ENCODE results near the gene ACKR3. TPM values are rescaled to one million over a fixed set of nuclear protein-coding genes. Genes with fewer than 3 reads are reported as not detected.

ACKR3 gene
- total and polyA plus RNA-seq, 10 of the 15 experiments (the other 5 are each of a cell fraction or from before 2014, with no cell fraction given), result 3.0 to 154 (median 6.4) TPM

DNA sequence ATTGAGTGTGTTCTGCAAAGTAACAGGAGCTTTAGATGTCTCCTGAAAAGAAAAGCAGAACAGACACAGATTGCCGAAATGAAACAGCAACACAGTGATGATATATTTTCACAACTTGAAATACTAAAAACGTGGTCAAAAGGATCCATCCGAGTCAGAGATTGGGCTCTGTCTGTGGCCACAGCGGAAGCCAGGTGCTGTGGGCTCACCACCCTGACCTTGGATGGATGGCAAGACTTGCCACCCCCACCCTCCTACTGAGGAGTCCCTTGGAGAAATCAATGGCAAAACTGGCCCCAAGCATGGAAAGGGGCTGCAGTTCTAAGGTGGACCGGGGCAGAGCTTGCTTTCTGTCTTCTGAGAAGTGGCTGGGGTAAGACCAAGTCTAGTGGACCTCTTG is 31.4 kb upstream of the ACKR3 start (continued):
- TF ChIP-seq CBFB (IDR thresholded peaks at IDR 0.05; ENCODE audit: low read depth), result no peak
- no peak for TF ChIP-seq ESRRA (IDR thresholded peaks at IDR 0.05; ENCODE audit: low read length)
- 0 out of 2 replicates have a peak, but pooled peaks have one; percentile 13 for TF ChIP-seq SMARCA5 (IDR thresholded peaks at IDR 0.05)
- TF ChIP-seq NFXL1 (IDR thresholded peaks at IDR 0.05; ENCODE audit: borderline replicate concordance), result no peak
- no peak for TF ChIP-seq TCF7 (IDR thresholded peaks at IDR 0.05; ENCODE audit: borderline replicate concordance)
- TF ChIP-seq, protein P1, sequence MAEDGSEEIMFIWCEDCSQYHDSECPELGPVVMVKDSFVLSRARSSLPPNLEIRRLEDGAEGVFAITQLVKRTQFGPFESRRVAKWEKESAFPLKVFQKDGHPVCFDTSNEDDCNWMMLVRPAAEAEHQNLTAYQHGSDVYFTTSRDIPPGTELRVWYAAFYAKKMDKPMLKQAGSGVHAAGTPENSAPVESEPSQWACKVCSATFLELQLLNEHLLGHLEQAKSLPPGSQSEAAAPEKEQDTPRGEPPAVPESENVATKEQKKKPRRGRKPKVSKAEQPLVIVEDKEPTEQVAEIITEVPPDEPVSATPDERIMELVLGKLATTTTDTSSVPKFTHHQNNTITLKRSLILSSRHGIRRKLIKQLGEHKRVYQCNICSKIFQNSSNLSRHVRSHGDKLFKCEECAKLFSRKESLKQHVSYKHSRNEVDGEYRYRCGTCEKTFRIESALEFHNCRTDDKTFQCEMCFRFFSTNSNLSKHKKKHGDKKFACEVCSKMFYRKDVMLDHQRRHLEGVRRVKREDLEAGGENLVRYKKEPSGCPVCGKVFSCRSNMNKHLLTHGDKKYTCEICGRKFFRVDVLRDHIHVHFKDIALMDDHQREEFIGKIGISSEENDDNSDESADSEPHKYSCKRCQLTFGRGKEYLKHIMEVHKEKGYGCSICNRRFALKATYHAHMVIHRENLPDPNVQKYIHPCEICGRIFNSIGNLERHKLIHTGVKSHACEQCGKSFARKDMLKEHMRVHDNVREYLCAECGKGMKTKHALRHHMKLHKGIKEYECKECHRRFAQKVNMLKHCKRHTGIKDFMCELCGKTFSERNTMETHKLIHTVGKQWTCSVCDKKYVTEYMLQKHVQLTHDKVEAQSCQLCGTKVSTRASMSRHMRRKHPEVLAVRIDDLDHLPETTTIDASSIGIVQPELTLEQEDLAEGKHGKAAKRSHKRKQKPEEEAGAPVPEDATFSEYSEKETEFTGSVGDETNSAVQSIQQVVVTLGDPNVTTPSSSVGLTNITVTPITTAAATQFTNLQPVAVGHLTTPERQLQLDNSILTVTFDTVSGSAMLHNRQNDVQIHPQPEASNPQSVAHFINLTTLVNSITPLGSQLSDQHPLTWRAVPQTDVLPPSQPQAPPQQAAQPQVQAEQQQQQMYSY (CRISPR knock-in tag; IDR thresholded peaks at IDR 0.05), result no peak
- TF ChIP-seq ZNF384 (IDR thresholded peaks at IDR 0.05; ENCODE audit: borderline replicate concordance, low read depth, low read length), result no peak
- no peak for TF ChIP-seq CREB1 (IDR thresholded peaks at IDR 0.05; ENCODE audit: low read depth)
- TF ChIP-seq BCL11A (IDR thresholded peaks at IDR 0.05; ENCODE audit: low read depth, low read length), result no peak
- no peak for TF ChIP-seq ZSCAN29 (IDR thresholded peaks at IDR 0.05)
- TF ChIP-seq NFYA (IDR thresholded peaks at IDR 0.05; ENCODE audit: borderline replicate concordance, low read depth, low read length), result no peak
- no peak for TF ChIP-seq CBX3 (IDR thresholded peaks at IDR 0.05; ENCODE audit: borderline replicate concordance, low read depth)
- TF ChIP-seq, protein P2, sequence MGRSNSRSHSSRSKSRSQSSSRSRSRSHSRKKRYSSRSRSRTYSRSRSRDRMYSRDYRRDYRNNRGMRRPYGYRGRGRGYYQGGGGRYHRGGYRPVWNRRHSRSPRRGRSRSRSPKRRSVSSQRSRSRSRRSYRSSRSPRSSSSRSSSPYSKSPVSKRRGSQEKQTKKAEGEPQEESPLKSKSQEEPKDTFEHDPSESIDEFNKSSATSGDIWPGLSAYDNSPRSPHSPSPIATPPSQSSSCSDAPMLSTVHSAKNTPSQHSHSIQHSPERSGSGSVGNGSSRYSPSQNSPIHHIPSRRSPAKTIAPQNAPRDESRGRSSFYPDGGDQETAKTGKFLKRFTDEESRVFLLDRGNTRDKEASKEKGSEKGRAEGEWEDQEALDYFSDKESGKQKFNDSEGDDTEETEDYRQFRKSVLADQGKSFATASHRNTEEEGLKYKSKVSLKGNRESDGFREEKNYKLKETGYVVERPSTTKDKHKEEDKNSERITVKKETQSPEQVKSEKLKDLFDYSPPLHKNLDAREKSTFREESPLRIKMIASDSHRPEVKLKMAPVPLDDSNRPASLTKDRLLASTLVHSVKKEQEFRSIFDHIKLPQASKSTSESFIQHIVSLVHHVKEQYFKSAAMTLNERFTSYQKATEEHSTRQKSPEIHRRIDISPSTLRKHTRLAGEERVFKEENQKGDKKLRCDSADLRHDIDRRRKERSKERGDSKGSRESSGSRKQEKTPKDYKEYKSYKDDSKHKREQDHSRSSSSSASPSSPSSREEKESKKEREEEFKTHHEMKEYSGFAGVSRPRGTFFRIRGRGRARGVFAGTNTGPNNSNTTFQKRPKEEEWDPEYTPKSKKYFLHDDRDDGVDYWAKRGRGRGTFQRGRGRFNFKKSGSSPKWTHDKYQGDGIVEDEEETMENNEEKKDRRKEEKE (IDR thresholded peaks at IDR 0.05), result no peak
- TF ChIP-seq HCFC1 (IDR thresholded peaks at IDR 0.05; ENCODE audit: low read length), result no peak
- no peak for TF ChIP-seq MYB (IDR thresholded peaks at IDR 0.05; ENCODE audit: borderline replicate concordance, low read depth, low read length)
- TF ChIP-seq DPF2 (IDR thresholded peaks at IDR 0.05), result 0 out of 2 replicates have a peak, but pooled peaks have one; percentile 35
- no peak for TF ChIP-seq PAX8 (IDR thresholded peaks at IDR 0.05)
- TF ChIP-seq, protein P3, sequence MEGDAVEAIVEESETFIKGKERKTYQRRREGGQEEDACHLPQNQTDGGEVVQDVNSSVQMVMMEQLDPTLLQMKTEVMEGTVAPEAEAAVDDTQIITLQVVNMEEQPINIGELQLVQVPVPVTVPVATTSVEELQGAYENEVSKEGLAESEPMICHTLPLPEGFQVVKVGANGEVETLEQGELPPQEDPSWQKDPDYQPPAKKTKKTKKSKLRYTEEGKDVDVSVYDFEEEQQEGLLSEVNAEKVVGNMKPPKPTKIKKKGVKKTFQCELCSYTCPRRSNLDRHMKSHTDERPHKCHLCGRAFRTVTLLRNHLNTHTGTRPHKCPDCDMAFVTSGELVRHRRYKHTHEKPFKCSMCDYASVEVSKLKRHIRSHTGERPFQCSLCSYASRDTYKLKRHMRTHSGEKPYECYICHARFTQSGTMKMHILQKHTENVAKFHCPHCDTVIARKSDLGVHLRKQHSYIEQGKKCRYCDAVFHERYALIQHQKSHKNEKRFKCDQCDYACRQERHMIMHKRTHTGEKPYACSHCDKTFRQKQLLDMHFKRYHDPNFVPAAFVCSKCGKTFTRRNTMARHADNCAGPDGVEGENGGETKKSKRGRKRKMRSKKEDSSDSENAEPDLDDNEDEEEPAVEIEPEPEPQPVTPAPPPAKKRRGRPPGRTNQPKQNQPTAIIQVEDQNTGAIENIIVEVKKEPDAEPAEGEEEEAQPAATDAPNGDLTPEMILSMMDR (IDR thresholded peaks at IDR 0.05 in 2 of 3, conservative IDR thresholded peaks at IDR 0.05 in 1 of 3; ENCODE audit: control insufficient read depth in 2 of 3, extremely low read depth in 1 of 3, insufficient read depth in 1 of 3, low read depth in 3 of 3, low read length in 3 of 3), result no peak
- TF ChIP-seq, protein P4, sequence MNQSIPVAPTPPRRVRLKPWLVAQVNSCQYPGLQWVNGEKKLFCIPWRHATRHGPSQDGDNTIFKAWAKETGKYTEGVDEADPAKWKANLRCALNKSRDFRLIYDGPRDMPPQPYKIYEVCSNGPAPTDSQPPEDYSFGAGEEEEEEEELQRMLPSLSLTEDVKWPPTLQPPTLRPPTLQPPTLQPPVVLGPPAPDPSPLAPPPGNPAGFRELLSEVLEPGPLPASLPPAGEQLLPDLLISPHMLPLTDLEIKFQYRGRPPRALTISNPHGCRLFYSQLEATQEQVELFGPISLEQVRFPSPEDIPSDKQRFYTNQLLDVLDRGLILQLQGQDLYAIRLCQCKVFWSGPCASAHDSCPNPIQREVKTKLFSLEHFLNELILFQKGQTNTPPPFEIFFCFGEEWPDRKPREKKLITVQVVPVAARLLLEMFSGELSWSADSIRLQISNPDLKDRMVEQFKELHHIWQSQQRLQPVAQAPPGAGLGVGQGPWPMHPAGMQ (IDR thresholded peaks at IDR 0.05; ENCODE audit: borderline replicate concordance), result no peak
- no peak for TF ChIP-seq IRF4 (IDR thresholded peaks at IDR 0.05; ENCODE audit: low read depth, low read length)
- TF ChIP-seq NBN (IDR thresholded peaks at IDR 0.05), result peak; percentile 33; the same call in 1 of the 2 replicates
